Measurements from ENCODE around the gene NTN3. TPM values are rescaled to one million over a fixed set of nuclear protein-coding genes. Genes with fewer than 3 reads are reported as not detected.

Gene NTN3
- total and polyA plus RNA-seq, 2 of the 8 experiments (the other 6 are each of a cell fraction or from before 2014, with no cell fraction given), result 0.30 to 0.34 TPM

DNA sequence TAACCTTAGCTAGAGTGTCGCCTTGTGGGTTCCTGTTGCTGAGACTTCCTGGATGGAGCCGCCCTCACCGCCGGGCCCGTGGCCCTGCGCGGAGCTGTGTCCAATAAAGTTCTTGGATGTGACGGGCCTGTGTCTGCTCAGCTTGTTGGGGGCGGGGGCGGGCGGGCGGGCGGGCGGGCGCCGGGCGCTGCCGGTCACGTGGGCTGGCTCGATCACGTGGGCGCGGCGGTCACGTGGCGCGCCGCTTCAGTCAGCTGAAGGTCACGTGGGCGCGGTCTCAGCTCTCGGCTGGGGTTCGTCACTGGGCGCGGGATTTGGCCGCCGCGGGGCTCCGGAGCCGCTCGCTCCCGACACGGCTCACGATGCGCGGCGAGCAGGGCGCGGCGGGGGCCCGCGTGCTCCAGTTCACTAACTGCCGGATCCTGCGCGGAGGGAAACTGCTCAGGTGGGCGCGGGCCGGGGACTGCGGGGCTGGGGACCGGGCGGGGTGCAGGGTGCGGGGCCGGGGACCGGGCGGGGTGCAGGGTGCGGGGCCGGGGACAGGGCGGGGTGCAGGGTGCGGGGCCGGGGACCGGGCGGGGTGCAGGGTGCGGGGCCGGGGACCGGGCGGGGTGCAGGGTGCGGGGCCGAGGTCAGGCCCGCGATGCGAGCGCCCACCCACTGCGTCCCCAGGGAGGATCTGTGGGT is 49.1 kb downstream of the NTN3 start, which contains the start of gene AMDHD2 (continued):
- TF ChIP-seq E2F6 (IDR thresholded peaks at IDR 0.05) (peak; percentile 77; the same call in 1 of the 2 replicates), ATF2 (IDR thresholded peaks at IDR 0.05; ENCODE audit: low read length) (0 out of 2 replicates have a peak, but pooled peaks have one; percentile 43), SP4 (IDR thresholded peaks at IDR 0.05; ENCODE audit: low read length) (peak; percentile 99), TAF1 (IDR thresholded peaks at IDR 0.05; ENCODE audit: low read depth, low read length) (peak; percentile 81), CTCF (IDR thresholded peaks at IDR 0.05; ENCODE audit: control extremely low read depth in 1 of 3, insufficient read depth in 1 of 3, low read depth in 1 of 3, low read length in 3 of 3) (no peak), BCL11A (IDR thresholded peaks at IDR 0.05; ENCODE audit: low read depth in 2 of 2, low read length in 2 of 2) (no peak), ASH2L (IDR thresholded peaks at IDR 0.05; ENCODE audit: low read length) (no peak), NRF1 (IDR thresholded peaks at IDR 0.05; ENCODE audit: low read depth, low read length) (no peak; the same call in 1 of the 2 replicates), EZH2 (IDR thresholded peaks at IDR 0.05; ENCODE audit: low read depth, low read length, severe bottlenecking) (no peak), CBX5 (IDR thresholded peaks at IDR 0.05; ENCODE audit: low read depth, low read length) (no peak), CEBPB (IDR thresholded peaks at IDR 0.05; ENCODE audit: low read depth, low read length) (no peak), SP2 (IDR thresholded peaks at IDR 0.05; ENCODE audit: low read length) (no peak), SP1 (IDR thresholded peaks at IDR 0.05; ENCODE audit: low read depth, low read length) (no peak), SAP30 (IDR thresholded peaks at IDR 0.05; ENCODE audit: insufficient read depth, insufficient replicate concordance, low read length) (no peak), PHF8 (conservative IDR thresholded peaks at IDR 0.05; ENCODE audit: low read depth, low read length) (peak; percentile 67), NANOG (IDR thresholded peaks at IDR 0.05; ENCODE audit: insufficient read depth, low read depth, low read length, poor library complexity, severe bottlenecking) (peak; percentile 65), CHD2 (IDR thresholded peaks at IDR 0.05; ENCODE audit: low read length) (peak; percentile 79), JUND (IDR thresholded peaks at IDR 0.05; ENCODE audit: low read length) (no peak), EP300 (IDR thresholded peaks at IDR 0.05; ENCODE audit: borderline replicate concordance in 1 of 2, low read depth in 2 of 2, low read length in 2 of 2) (peak in 1 of 2 experiments; percentile 85; a peak in 1 of 3 replicates)
